ENCODE results near the gene DHRSX.

Gene DHRSX

DNA sequence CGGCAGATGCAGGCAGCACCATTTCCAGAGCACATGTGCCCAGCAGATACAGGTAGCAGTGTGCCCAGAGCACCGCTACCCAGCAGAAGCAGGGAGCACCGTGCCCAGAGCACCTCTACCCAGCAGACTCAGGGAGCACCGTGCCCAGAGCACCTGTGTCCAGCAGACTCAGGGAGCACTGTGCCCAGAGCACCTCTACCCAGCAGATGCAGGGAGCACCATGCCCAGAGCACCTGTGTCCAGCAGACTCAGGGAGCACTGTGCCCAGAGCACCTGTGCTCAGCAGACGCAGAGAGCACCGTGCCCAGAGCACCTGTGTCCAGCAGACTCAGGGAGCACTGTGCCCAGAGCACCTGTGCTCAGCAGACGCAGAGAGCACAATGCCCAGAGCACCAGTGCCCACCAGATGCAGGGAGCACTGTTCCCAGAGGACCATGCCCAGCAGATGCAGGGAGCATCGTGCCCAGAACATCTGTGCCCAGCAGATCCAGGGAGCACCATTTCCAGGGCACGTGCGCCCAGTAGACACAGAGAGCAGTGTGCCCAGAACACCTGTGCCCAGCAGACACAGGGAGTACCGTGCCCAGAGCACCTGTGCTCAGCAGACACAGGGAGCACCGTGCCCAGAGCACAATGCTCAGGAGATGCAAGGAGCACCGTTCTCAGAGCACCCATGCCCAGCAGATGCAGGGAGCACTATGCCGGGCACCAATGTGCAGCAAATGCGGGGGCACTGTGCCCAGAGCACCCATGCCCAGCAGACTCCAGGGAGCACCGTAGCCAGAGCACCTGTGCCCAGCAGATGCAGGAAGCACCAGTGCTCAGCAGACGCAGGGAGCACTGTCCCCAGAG lies 236.4 kb downstream of the DHRSX start:
- no peak overlapping the region for H3K27ac ChIP-seq
- TF ChIP-seq ZFX (IDR thresholded peaks at IDR 0.05): no peak
- TF ChIP-seq, protein P1, sequence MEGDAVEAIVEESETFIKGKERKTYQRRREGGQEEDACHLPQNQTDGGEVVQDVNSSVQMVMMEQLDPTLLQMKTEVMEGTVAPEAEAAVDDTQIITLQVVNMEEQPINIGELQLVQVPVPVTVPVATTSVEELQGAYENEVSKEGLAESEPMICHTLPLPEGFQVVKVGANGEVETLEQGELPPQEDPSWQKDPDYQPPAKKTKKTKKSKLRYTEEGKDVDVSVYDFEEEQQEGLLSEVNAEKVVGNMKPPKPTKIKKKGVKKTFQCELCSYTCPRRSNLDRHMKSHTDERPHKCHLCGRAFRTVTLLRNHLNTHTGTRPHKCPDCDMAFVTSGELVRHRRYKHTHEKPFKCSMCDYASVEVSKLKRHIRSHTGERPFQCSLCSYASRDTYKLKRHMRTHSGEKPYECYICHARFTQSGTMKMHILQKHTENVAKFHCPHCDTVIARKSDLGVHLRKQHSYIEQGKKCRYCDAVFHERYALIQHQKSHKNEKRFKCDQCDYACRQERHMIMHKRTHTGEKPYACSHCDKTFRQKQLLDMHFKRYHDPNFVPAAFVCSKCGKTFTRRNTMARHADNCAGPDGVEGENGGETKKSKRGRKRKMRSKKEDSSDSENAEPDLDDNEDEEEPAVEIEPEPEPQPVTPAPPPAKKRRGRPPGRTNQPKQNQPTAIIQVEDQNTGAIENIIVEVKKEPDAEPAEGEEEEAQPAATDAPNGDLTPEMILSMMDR (conservative IDR thresholded peaks at IDR 0.05): no peak

DNA sequence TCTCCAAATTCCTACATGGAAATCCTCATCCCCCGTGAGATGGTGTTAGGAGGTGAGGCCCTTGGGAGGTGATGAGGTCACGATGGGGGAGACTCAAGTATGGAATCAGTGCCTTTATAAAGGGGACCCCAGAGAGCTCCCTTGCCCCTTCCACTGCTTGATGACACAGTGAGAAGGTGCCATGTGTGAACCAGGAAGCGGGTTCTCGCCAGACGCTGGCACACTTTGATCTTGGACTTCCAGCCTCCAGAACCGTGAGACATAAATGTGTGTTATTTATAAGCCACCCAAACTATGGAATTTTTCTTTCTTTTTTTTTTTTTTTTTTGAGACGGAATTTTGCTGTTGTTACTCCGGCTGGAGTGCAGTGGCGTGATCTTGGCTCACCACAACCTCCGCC lies 237.6 kb downstream of the DHRSX start:
- no peak overlapping the region for H3K27ac ChIP-seq

DNA sequence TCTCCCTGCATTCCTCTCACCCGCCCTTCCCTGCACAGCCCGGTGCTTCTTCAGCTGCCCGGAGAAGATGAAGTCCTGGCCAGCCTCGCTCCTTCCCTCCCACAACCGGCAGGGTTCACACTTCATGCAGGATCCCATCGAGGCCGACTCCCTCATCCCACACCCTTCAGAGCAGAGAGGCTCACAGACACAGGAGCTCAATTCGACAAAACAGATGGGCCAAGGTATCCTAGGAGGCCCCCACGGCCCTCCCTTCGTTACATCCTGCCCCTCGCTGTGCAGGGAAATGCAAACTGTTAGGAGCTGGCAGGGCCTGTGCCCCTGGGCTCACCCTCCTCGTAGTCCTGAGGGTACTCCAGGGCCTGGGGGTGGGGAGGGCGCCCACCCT lies 238.1 kb downstream of the DHRSX start:
- TF ChIP-seq ZFX (IDR thresholded peaks at IDR 0.05): no peak
- TF ChIP-seq, protein P1 (conservative IDR thresholded peaks at IDR 0.05): no peak
- H3K27ac ChIP-seq: no peak overlapping the region

More for the DNA sequence above, 237.6 kb downstream of the DHRSX start:
- TF ChIP-seq, protein P1 (conservative IDR thresholded peaks at IDR 0.05): no peak
- TF ChIP-seq ZFX (IDR thresholded peaks at IDR 0.05): no peak

DNA sequence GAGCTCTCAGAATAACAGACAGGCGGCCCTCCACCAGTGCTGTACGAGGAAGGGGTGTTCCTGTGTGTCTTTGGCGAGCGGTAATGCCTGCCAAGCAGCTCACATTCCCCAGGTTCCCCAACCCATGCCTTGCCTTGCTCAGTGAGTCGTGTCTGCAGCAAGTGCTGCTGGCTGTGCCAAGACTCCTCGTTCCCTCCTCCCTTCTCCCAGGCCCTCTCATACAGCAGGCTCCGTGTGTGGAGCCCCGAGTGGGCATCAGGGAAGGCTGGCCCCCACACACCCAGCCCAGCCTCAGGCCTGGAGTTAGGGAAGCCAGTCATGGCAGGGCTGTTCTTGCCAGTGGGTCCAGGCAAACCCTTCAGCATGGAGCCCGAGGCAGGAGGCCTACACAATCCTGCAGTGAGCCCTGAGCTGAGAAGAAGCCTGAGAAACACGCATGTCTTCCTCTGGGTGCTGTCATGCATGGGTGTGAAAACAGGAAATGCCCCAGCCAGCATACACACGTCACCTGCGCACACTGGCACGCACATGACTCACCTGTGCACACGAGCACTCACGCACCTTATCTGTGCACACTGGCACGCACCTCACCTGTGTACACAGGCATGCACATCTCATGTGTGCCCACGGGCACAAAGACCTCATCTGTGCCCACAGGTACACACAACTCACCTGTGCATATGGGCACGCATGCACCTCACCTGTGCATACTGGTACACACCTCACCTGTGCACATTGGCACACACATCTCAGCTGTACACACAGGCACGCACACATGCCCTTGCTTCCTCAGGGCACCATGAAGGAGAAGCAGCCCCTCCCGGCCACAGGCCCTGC lies 238.7 kb downstream of the DHRSX start:
- no peak overlapping the region for H3K27ac ChIP-seq

DNA sequence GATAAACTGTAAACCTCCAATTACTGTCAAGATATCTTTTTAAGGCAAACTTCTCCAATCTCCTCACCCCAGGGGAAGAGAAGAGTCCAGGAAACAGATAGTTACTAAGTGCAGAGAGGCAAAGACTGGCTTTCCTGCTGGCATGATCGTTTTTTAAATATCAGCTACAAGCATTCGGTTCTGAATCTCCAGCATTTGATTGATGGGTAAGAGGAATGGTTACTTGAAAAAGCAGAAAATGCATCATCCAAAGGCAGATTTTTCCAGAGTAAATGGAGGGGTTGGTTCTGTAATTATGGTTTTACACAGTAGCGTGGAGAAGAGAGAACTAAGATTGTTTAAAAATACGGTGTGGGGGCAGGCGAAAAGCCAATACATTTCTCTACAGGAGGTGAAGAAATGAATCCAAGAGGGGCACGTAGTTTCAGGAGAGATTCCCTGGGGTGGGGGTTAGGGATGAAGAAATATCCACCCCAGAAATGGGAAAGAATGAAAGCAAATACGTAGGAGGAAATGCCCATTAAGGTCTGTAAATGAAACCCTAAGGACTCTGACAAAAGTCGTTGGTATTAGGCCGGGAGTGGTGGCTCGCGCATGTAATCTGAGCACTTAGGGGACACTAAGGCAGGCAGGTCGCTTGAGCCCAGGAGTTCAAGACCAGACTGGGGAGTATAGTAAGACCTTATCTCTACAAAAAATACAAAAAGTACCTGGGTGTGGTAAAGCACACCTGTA lies 248.3 kb downstream of the DHRSX start:
- no peak for TF ChIP-seq ZFX (IDR thresholded peaks at IDR 0.05)
- TF ChIP-seq, protein P1 (conservative IDR thresholded peaks at IDR 0.05): no peak

More for the DNA sequence above, 238.7 kb downstream of the DHRSX start:
- no peak for TF ChIP-seq ZFX (IDR thresholded peaks at IDR 0.05)
- TF ChIP-seq, protein P1 (conservative IDR thresholded peaks at IDR 0.05): no peak

DNA sequence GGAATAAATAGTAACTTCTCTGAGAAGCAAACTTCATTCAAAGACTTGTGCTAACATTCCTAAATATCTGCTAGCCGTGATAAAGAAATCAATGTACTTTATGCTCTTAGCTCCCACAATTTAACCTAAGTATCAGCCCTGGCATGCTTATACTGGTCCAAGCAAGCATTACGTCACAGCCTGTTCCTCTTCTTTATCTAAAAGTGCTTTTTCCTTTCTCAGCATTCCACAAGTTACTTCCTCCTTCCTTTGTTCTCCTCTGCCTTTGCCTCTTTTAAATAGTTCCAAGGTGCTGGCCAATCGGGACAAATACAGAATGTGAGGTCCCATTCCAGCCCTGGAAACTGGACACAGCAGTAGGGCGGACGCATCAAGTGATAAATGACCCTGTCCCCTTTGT lies 249.6 kb downstream of the DHRSX start:
- no peak overlapping the region for H3K27ac ChIP-seq
- TF ChIP-seq ZFX (IDR thresholded peaks at IDR 0.05): no peak
- TF ChIP-seq, protein P1 (conservative IDR thresholded peaks at IDR 0.05): no peak

More for the DNA sequence above, 248.3 kb downstream of the DHRSX start:
- H3K27ac ChIP-seq: no peak overlapping the region

Measured in C4-2B (cell line).